NCI-H774 (cell line): ENCODE measurements around the gene ADARB2.

Experiments
- DNase-seq: peaks from one replicate; lab custom pipeline; 2025; lab: John Stamatoyannopoulos, UW

ADARB2 gene

DNA sequence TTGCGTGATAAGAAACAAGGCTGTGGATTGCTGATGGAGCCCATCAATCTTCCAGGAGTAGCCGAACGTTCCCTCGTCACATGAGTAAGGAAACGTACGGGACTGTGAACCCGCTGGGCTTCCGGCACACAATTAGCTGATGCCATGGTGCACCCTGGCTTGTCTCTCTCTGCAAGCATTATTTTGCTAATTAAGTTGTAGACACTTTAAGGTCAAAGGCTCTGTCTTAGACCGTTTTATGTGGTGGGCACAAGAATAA lies 50.9 kb downstream of the ADARB2 start:
- DNase-seq: no peak

- no peak for DNase-seq
Observed at GRCh38 chr10:1685699-1686490, 51.4 kb downstream of the ADARB2 start.

- no peak for DNase-seq
Observed at GRCh38 chr10:1684991-1685390, 52.3 kb downstream of the ADARB2 start.

DNA sequence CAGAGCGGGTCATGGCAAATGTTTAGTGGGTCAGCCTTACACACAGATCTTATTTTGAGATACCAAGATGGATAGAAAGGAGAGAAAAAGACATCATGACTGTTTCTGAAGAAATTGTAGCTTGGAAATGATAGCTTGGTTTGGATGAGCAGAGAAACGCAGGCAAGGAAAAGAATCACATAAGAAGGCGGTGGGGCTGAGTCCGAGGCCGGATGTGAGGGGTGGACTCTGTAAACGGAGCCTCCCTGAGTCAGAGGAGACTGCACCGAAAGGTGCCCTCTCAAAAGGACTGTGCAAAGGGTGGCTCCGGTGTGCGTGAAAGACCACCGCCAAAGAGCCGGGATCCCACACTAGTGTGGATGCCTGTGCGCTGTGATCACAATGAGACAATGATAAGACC lies 53.7 kb downstream of the ADARB2 start:
- no peak for DNase-seq

- DNase-seq: no peak
Observed at GRCh38 chr10:1679821-1680650, 57.3 kb downstream of the ADARB2 start.

DNA sequence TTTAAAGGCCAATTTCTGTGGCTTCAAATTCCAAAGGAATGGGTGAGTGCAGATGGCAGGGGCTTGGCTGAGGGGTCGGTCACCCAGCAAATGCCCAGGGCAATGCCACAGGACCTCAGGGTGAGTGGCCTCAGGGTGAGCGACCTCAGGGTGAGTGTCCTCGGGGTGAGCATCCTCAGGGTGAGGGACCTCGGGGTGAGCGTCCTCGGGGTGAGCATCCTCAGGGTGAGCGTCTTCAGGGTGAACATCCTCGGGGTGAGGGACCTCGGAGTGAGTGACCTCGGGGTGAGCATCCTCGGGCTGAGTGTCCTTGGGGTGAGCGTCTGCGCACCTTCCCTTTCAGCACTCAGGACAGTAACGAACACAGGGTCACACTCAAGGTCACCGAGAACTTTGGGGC lies 59.2 kb downstream of the ADARB2 start:
- DNase-seq: no peak

DNA sequence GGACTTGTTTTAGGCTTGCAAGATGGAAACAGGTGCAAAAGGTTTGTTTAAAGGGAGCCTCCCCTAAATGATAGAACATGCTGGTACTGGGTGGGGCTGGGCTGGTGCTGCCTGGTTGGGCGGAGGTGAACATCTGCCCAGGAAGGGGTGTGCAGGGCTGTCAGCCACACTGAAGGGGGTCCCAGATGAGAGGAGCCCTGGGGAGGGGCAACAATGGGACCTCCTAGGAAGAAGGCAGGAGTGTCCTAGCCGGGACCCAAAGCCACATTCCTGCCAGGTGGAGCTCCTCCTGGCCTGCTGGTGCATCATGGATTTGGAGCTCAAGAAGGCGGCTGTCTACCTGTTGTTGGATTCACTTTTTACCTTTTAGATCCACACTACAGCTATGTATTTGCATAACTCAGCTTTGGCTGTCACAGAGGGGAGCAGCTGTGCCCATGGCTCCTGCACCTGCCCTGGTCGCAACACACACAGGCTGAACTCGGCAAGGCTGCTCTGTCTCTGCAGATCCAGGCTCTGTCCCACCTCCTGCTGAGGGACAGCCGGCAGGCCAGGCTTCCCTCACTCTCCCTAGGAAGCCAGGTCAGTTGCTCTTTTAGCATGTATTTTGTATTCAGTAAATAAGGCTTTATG lies 59.9 kb downstream of the ADARB2 start:
- DNase-seq: no peak

DNA sequence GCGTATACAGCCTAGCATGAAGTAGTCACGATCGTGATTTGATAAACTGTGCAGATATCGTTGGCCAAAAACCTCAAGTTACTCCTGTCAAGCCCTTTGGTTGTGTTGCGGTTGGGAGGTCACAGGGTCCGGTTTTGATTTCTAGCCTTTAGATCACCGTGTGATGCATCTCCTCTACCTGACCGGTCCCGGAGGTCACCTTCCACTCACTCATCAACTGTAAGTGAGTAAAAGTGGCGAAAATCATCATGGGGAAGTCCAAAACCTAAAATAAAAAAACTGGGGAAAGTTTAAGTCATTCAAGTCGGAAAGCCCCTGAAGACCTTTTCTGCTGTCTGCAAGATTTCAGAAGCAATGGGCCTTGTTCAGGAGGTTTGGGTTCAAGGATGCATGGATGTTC lies 62.8 kb downstream of the ADARB2 start:
- no peak for DNase-seq

GRCh38 chr10:1673568-1674345 lies 63.6 kb downstream of the ADARB2 start:
- DNase-seq: no peak

DNA sequence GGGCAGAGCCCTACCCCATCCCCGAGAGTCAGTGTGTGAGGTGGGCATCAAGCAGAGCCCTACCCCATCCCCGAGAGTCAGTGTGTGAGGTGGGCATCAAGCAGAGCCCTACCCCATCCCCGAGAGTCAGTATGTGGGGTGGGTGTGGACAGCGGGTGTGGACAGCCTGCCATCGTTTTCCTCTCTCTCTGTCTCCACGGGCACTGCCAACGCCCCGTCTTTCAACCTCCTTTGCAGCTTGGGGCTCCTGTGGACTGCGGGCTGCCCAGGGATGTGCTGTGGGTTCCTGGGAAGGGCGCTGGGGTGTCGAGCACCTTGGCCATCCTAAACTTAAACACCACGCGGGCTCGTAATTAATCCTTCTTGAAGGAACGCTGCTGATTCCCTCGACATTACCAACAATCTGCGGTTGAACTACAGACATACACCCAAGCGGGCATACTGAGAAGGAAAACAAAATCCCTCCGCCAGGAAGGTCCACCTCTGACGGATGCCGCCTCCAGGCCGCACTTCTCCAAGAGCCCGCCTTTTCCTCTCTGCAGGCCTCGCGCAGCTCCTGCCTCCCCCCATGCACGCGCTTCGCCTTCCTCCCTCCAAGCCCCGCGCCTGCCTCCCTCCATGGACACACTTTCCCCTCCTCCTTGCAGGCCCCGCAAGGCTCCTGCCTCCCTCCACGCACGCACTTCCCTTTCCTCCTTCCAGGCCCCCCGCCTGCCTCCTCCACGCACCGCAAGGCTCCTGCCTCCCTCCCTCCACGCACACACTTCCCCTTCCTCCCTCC lies 65.1 kb downstream of the ADARB2 start:
- DNase-seq: no peak

GRCh38 chr10:1671366-1672000 lies 65.8 kb downstream of the ADARB2 start:
- DNase-seq: no peak

DNA sequence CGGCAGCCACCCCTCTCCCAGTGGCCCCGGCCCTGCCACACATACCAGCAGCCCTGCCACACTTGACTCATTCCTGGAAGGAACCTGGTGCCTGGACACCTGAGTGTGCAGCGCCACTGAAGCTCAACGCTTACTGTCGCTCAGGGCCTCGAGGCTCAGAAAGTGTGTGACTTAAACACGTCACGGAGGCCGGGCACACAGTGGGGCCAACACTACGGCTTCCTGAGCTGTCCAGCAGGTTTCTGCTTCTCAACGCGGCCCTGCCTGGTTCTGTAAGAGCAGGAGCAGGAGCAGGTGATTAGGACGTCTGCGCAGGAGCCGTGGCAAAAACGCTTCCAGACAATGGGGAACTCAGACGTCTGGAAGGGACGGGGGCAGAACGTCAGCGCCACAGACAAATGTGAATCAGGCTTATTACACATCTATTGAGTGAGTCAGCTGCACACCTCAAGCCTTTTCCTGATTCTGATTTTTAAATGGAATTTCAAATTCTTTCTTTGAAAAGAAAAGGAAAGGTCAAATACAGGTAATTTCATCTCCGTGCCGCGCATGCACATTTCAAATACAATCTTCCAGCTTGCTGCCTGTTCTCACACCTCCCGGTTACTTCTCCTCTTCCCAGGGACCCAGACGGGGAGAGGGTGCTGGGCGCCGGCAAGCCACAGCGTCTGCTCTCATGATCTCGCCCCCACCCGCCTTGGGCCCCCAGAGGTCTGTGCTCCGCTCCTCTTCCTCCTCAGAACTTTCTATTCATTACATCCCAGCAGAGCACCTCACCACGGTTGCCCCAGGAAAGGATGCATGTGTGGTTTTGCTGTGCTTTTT lies 66.6 kb downstream of the ADARB2 start:
- DNase-seq: no peak

GRCh38 chr10:1669433-1669832 lies 67.9 kb downstream of the ADARB2 start:
- no peak for DNase-seq

GRCh38 chr10:1668399-1668798 lies 68.9 kb downstream of the ADARB2 start:
- DNase-seq: no peak

DNA sequence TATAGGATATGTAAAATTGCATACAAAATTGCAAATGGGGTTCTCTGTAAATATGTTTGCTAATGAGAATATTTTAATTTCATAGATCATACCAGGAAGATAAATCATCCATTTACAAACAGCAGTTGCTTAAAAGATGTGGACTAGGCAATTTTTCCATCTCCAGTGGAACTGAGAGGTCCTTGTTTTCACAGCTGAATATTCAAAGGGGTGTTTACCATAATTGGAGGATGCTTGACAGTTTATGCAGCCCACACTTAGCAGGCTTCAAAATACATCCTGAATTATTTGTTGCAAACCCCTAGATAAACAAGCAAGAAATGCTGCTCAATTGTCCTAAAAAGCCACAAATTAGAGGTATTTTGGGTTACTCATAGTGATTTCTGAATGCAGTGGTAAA lies 69.9 kb downstream of the ADARB2 start:
- no peak for DNase-seq

DNA sequence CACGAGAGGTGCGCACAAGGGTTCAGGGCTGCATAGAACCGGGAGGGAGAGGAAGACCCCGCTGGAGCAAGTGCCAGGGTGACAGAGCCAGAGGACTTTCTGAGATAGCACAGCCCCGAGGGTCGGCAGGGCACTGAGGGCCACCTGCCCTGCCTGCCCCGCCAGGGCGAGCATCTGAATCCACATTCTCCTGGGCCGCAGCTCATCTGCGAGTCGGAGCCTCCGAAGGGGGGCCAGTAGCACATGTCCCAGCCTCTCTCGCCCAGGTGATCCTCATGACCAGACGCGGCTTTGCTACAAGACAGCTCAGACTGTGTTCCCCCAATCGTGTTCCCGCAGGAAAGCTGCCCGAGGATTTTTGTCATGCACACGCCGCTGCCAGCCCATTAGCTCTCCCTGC lies 71.2 kb downstream of the ADARB2 start:
- DNase-seq: no peak

GRCh38 chr10:1665681-1666080 lies 71.6 kb downstream of the ADARB2 start:
- DNase-seq: no peak

GRCh38 chr10:1665021-1665661 lies 72.2 kb downstream of the ADARB2 start:
- DNase-seq: no peak

GRCh38 chr10:1664333-1664964 lies 72.9 kb downstream of the ADARB2 start:
- DNase-seq: no peak
